ENCODE measurements around the gene PURB.
"Not testable (repeated sequence)": the region's sequence is repeated elsewhere in the genome, so short reads cannot be mapped to it uniquely, and the experiment has no call there.

Gene PURB

GRCh38 chr7:44885394-44886317, at the start of gene PURB:
PURB (minus strand) TSS chr7:44885530; CDS start chr7:44885348, 182 bp downstream.
- no peak for TF ChIP-seq CTCF (IDR thresholded peaks at IDR 0.05; ENCODE audit: low read depth, low read length)
- peak; percentile 94 for DNase-seq (ENCODE audit: extremely low read depth, low read depth)

- DNase-seq (ENCODE audit: extremely low read depth, low read depth): no peak
- no peak for TF ChIP-seq CTCF (IDR thresholded peaks at IDR 0.05; ENCODE audit: low read depth, low read length)
Observed at GRCh38 chr7:44935016-44935415, 49.7 kb upstream of the PURB start.

GRCh38 chr7:44934510-44934909, 49.2 kb upstream of the PURB start:
- not testable (repeated sequence) for DNase-seq (ENCODE audit: extremely low read depth, low read depth)

- no peak for TF ChIP-seq CTCF (IDR thresholded peaks at IDR 0.05; ENCODE audit: low read depth, low read length)
Observed at GRCh38 chr7:44930921-44931320, 45.6 kb upstream of the PURB start.

GRCh38 chr7:44922351-44922694, 37.0 kb upstream of the PURB start:
- TF ChIP-seq CTCF (IDR thresholded peaks at IDR 0.05; ENCODE audit: low read depth, low read length): no peak
- DNase-seq (ENCODE audit: extremely low read depth, low read depth): no peak

More at GRCh38 chr7:44930921-44931320, 45.6 kb upstream of the PURB start:
- DNase-seq (ENCODE audit: extremely low read depth, low read depth): no peak

- peak; percentile 35 for DNase-seq (ENCODE audit: extremely low read depth, low read depth)
- peak; percentile 88 for TF ChIP-seq CTCF (IDR thresholded peaks at IDR 0.05; ENCODE audit: low read depth, low read length)
Observed at GRCh38 chr7:44921607-44922350, 36.4 kb upstream of the PURB start.

GRCh38 chr7:44920119-44920518, 34.8 kb upstream of the PURB start:
- TF ChIP-seq CTCF (IDR thresholded peaks at IDR 0.05; ENCODE audit: low read depth, low read length): no peak
- no peak for DNase-seq (ENCODE audit: extremely low read depth, low read depth)
